GM12878 (cell line): Measurements from ENCODE around the gene SMTNL1. TPM values are rescaled to one million over a fixed set of nuclear protein-coding genes. Genes with fewer than 3 reads are reported as not detected.

Experiments used
- ATAC-seq: fragments of 200-7000 bp; cut with Tn5 transposase; 3 replicates; pipeline ENCODE4 v1.9.1; 2020; ENCODE audit warnings: mild to moderate bottlenecking, moderate library complexity
- BruUV-seq: library from RNA; stranded (reverse); fragments of 400-500 nt; replicated peaks from 2 replicates; lab custom pipeline; 2021; lab: Mats Ljungman, UMichigan
- CTCF ChIA-PET: fragments of 300-600 bp; sonication (Branson Sonifier 250); formaldehyde crosslinking; extraction: SDS; loops from one replicate; lab custom pipeline; 2021; ENCODE audit warnings: inconsistent platforms; lab: Yijun Ruan, JAX
- POLR2A ChIA-PET: fragments of 350-600 bp; formaldehyde crosslinking; extraction: SDS; loops from one replicate; lab custom pipeline; 2021; ENCODE audit warnings: inconsistent platforms; lab: Charles Lee
- RAD21 ChIA-PET: fragments of 300-600 bp; sonication (Branson Sonifier 250); formaldehyde crosslinking; loops from one replicate; lab custom pipeline; 2023; ENCODE audit warnings: antibody characterized with exemption; ENCODE audit not compliant: unreplicated experiment; lab: Charles Lee
- SMC1A ChIA-PET: fragments of 300-600 bp; sonication (Branson Sonifier 250); formaldehyde crosslinking; loops from one replicate; lab custom pipeline; 2023; ENCODE audit not compliant: unreplicated experiment, uncharacterized antibody; lab: Charles Lee
- DNase-seq: peaks from one replicate; pipeline ENCODE4 v3.0.0-alpha.2; 2011; ENCODE audit warnings: low read depth, low spot score
- FAIRE-seq: peaks from 3 replicates; lab custom pipeline; 2011; peaks lifted over from hg19 to GRCh38; lab: Jason Lieb, UNC
- H2AFZ ChIP-seq: 2 replicates; pipeline ENCODE4 v1.6.0; 2011; ENCODE audit warnings: low read depth, low read length, control low read depth; ENCODE audit not compliant: control insufficient read depth
- H3K27ac ChIP-seq: 2 replicates; pipeline ENCODE4 v1.5.1; 2011; ENCODE audit warnings: control low read depth; ENCODE audit not compliant: control insufficient read depth, insufficient read depth
- H3K27me3 ChIP-seq, 2 experiments: replicated peaks in 1 of 2; 2 replicates each; pipeline versions ENCODE4 v1.6.0 to v1.6.1; 2011; ENCODE audit warnings: low read length in 1 of 2; ENCODE audit not compliant: control insufficient read depth in 2 of 2, insufficient read depth in 2 of 2
- H3K36me3 ChIP-seq, 2 experiments: 2 replicates each; pipeline ENCODE4 v1.5.1; 2011; ENCODE audit warnings: low read length in 1 of 2; ENCODE audit not compliant: control insufficient read depth in 2 of 2, insufficient read depth in 2 of 2
- H3K4me1 ChIP-seq: 2 replicates; pipeline ENCODE4 v1.6.1; 2011; ENCODE audit warnings: mild to moderate bottlenecking, low read length, moderate library complexity, mixed read lengths; ENCODE audit not compliant: control insufficient read depth, insufficient read depth
- H3K4me2 ChIP-seq: 2 replicates; pipeline ENCODE4 v1.6.0; 2011; ENCODE audit warnings: control low read depth; ENCODE audit not compliant: control insufficient read depth, insufficient read depth
- H3K4me3 ChIP-seq: fragments of 200-600 bp; sonication (generic); 2 replicates; pipeline ENCODE4 v1.5.1; 2016
- H3K79me2 ChIP-seq: 2 replicates; pipeline ENCODE4 v1.6.0; 2011; ENCODE audit warnings: low read length; ENCODE audit not compliant: control insufficient read depth, insufficient read depth
- H3K9ac ChIP-seq: 2 replicates; pipeline ENCODE4 v1.8.0; 2011; ENCODE audit warnings: low read length, control low read depth, mixed read lengths; ENCODE audit not compliant: control insufficient read depth, insufficient read depth
- H3K9me3 ChIP-seq: replicated peaks from 3 replicates; pipeline ENCODE4 v1.5.1; 2011; ENCODE audit warnings: mild to moderate bottlenecking, low read length; ENCODE audit not compliant: control insufficient read depth, insufficient read depth
- H4K20me1 ChIP-seq: 2 replicates; pipeline ENCODE4 v1.6.0; 2011; ENCODE audit not compliant: control insufficient read depth, insufficient read depth
- CBFB ChIP-seq: IDR thresholded peaks from 2 replicates; pipeline ENCODE4 v1.6.1; 2016; ENCODE audit warnings: antibody characterized with exemption, low read depth
- CBX5 ChIP-seq: sonication (generic); IDR thresholded peaks from 2 replicates; pipeline ENCODE4 v1.6.1; 2016; ENCODE audit warnings: low read depth, moderate library complexity, mild to moderate bottlenecking, inconsistent platforms
- EGR1 ChIP-seq, 2 experiments: IDR thresholded peaks; 1 replicate in 1 of 2; 2 replicates in 1 of 2; pipeline ENCODE4 v1.6.1; 2011 to 2012; ENCODE audit warnings: low read depth in 2 of 2, low read length in 2 of 2, borderline replicate concordance in 1 of 2, mild to moderate bottlenecking in 1 of 2, moderate library complexity in 1 of 2
- FOXM1 ChIP-seq: IDR thresholded peaks from 2 replicates; pipeline ENCODE4 v1.6.1; 2012; ENCODE audit warnings: low read depth, mild to moderate bottlenecking, inconsistent platforms, low read length, moderate library complexity
- IRF4 ChIP-seq: IDR thresholded peaks from 2 replicates; pipeline ENCODE4 v1.6.1; 2011; ENCODE audit warnings: low read depth, low read length
- JUNB ChIP-seq: IDR thresholded peaks from 2 replicates; pipeline ENCODE4 v1.6.1; 2016; ENCODE audit warnings: antibody characterized with exemption, mild to moderate bottlenecking
- NFXL1 ChIP-seq: fragments of 450-650 bp; IDR thresholded peaks from 2 replicates; pipeline ENCODE4 v1.6.1; 2017; ENCODE audit warnings: antibody characterized with exemption, mild to moderate bottlenecking, borderline replicate concordance
- NFYB ChIP-seq: IDR thresholded peaks from 2 replicates; pipeline ENCODE4 v1.6.1; 2011; ENCODE audit warnings: low read depth, mild to moderate bottlenecking, low read length, improper control_type of control experiment, moderate library complexity; ENCODE audit not compliant: insufficient read depth
- NR2F1 ChIP-seq: fragments of 450-650 bp; conservative IDR thresholded peaks from 2 replicates; pipeline ENCODE4 v1.6.1; 2017; ENCODE audit warnings: mild to moderate bottlenecking
- POLR2AphosphoS5 ChIP-seq: IDR thresholded peaks from 2 replicates; pipeline ENCODE4 v1.6.1; 2011; ENCODE audit warnings: mild to moderate bottlenecking, low read length, inconsistent platforms
- RAD21 ChIP-seq: IDR thresholded peaks from 2 replicates; pipeline ENCODE4 v1.6.1; 2011; ENCODE audit warnings: mild to moderate bottlenecking, low read depth, low read length, moderate library complexity; ENCODE audit not compliant: insufficient read depth
- SIX5 ChIP-seq: IDR thresholded peaks from 2 replicates; pipeline ENCODE4 v1.6.1; 2011; ENCODE audit warnings: mild to moderate bottlenecking, low read depth, low read length, moderate library complexity; ENCODE audit not compliant: severe bottlenecking
- SPI1 ChIP-seq: IDR thresholded peaks from 2 replicates; pipeline ENCODE4 v1.6.1; 2011; ENCODE audit warnings: low read depth, mild to moderate bottlenecking, low read length, moderate library complexity, borderline replicate concordance; ENCODE audit not compliant: insufficient read depth
- WRNIP1 ChIP-seq: IDR thresholded peaks from 2 replicates; pipeline ENCODE4 v1.6.1; 2011; ENCODE audit warnings: low read depth, low read length, improper control_type of control experiment, borderline replicate concordance
- ZBTB33 ChIP-seq: fragments of 450-650 bp; IDR thresholded peaks from 2 replicates; pipeline ENCODE4 v1.6.1; 2017; ENCODE audit warnings: mild to moderate bottlenecking
- ZBTB40 ChIP-seq: fragments of 450-650 bp; IDR thresholded peaks from 2 replicates; pipeline ENCODE4 v1.6.1; 2016; ENCODE audit warnings: mild to moderate bottlenecking, moderate library complexity, borderline replicate concordance
- ZNF622 ChIP-seq: fragments of 450-650 bp; IDR thresholded peaks from 2 replicates; pipeline ENCODE4 v1.6.1; 2017; ENCODE audit warnings: mild to moderate bottlenecking, inconsistent platforms
- WGBS: methylation state at CpG from one replicate; pipeline ENCODE4 v1.1.6; 2016; ENCODE audit warnings: low lambda C conversion rate; ENCODE audit not compliant: insufficient replicate concordance, insufficient coverage; ENCODE audit errors: missing lambda C conversion rate; 5-methylcytosine and 5-hydroxymethylcytosine counted together
- in situ Hi-C: fragments of 300-500 bp; cut with MboI; formaldehyde crosslinking; loops from 9 replicates; pipeline ENCODE4 v1.14.3; 2018; ENCODE audit warnings: mixed read lengths
- intact Hi-C: fragments of 100-400 bp; cut with micrococcal nuclease; formaldehyde crosslinking; loops from one replicate; pipeline ENCODE4 v1.14.2; 2022; ENCODE audit not compliant: unreplicated experiment
- polyA plus RNA-seq, 11 experiments: library from polyadenylated mRNA; depleted of rRNA in 4 of 11; unstranded in 6 of 11; stranded (reverse) in 5 of 11; fragments of >200 nt; fragmentation: Nextera tagmentation in 4 of 11; fragmentation: Illumina TruSeq in 1 of 11; extraction: Ambion mirVana in 4 of 11; extraction: Trizol in 1 of 11; gene quantifications; 1 replicate in 1 of 11; 2 replicates in 10 of 11; pipeline versions ENCODE4 v1.2.1 to v1.2.3, GENCODE V29; 2011 to 2016; ENCODE audit warnings: inconsistent platforms in 2 of 11, missing spikeins in 2 of 11, low read depth in 1 of 11
- total RNA-seq, 4 experiments: library from RNA; depleted of rRNA in 3 of 4; stranded (reverse); fragments of >200 nt in 3 of 4; fragmentation: Illumina TruSeq in 1 of 4; extraction: Trizol in 1 of 4; gene quantifications; 2 replicates each; pipeline versions ENCODE4 v1.2.1 to v1.2.3, GENCODE V29; 2013 to 2021

Gene SMTNL1
- total and polyA plus RNA-seq, 10 of the 15 experiments (the other 5 are each of a cell fraction or from before 2014, with no cell fraction given), result 0.06 to 0.17 (median 0.10) TPM; not detected in 7

DNA sequence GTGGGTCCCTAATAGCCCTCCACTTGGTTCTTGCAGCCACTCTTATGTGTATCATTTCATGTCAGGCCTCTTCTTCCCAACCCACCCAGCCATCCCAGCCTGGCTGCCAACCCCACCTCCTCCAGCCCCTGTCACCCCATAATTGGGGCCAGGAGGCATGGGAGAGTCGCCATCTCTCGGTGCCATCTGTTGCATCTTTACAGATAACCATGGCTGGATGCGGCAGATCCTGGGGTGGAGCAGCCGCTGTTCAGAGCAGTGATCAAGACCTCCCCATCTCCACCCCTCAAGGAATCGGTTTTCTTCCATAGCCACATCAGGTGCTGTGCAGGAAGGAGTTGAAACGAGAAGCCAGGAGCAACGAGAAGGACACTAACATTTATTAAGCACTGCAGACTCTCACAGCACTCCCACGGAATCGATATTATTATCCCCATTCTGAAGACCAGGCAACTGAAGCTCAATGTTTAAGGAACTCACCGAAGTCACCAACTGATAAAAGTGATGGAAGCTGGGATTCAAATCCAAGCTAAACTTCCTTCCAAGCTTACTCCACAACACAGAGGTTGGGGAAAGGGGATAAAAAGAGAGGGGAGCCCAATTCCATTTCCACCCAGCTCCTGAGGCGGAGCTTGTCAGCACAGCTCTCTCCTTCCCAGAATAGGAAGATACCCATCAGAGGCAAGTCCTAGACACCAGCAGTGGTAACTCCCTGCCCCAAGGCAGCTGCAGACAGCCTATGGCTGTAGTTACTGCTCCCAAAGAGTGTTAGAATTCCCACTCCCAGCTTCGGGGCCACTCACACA lies 24.5 kb upstream of the SMTNL1 start (continued):
- TF ChIP-seq ZBTB40, result no peak
- TF ChIP-seq ZNF622, result no peak
- no peak for TF ChIP-seq RAD21
- no peak for TF ChIP-seq FOXM1
- TF ChIP-seq, all 136 proteins: peak for 0

DNA sequence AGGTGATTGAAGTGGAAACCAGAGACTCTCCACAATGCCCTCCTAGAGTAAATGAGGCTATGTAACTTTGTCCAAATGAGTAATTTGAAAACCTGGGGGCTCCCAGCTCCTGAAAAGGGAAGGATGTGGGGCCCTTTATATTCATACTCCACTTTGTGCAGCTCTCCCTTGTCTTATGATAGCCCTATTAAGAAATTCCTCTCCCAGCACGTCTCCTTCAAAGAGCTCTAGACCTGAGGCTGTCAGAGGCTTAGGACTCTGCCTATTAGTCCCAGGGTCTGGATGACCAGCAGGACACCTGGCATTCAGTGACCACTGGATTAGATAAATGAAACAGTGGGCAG lies 24.0 kb upstream of the SMTNL1 start:
- DNase-seq, result no peak
- H3K27me3 ChIP-seq, result no peaks in the 10 kb centered on the region
- BruUV-seq, result no TSS peak
- peaks cover 11% of the 10 kb centered on the region for H3K79me2 ChIP-seq
- no peak for ATAC-seq
- peak overlapping the region; percentile 78 for H3K4me2 ChIP-seq
- FAIRE-seq, result no peak
- no peak overlapping the region for H2AFZ ChIP-seq
- in situ Hi-C loops (no loop called here), intact Hi-C loops (no loop called here)
- CTCF ChIA-PET, result interaction anchor here (0.8 to 10.6 kb wide), 8 partner anchors 13 to 287 kb away, joined by 3 to 158 read pairs (median 6); partner anchors contain the start of genes RTN4RL2 and UBE2L6
- no peaks in the 10 kb centered on the region for H4K20me1 ChIP-seq
- H3K4me1 ChIP-seq, result no peaks in the 10 kb centered on the region
- H3K27ac ChIP-seq, result no peak overlapping the region
- 43% methylated on average over 1 of the region's 1 CpG for WGBS
- RAD21 ChIA-PET, result interaction anchor here (0.8 to 8.2 kb wide), 4 partner anchors 13 to 168 kb away, joined by 4 to 46 read pairs (median 6); no protein-coding TSS in a partner anchor
- no peaks in the 10 kb centered on the region for H3K9me3 ChIP-seq
- SMC1A ChIA-PET, result interaction anchor here (0.8 to 5.4 kb wide), 7 partner anchors 9 to 55 kb away, joined by 3 to 47 read pairs (median 4); partner anchors contain the start of gene UBE2L6
- H3K9ac ChIP-seq, result peak overlapping the region; percentile 2; the same call in 1 of the 2 replicates
- POLR2A ChIA-PET, result interaction anchor here (0.6 to 0.9 kb wide), 3 partner anchors 47 to 247 kb away, joined by 3 to 5 read pairs (median 3); no protein-coding TSS in a partner anchor
- H3K4me3 ChIP-seq, result peak overlapping the region; percentile 90; the same call in 1 of the 2 replicates
- H3K36me3 ChIP-seq, result no peaks in the 10 kb centered on the region
- TF ChIP-seq NFXL1, result no peak
- no peak for TF ChIP-seq JUNB
- no peak for TF ChIP-seq NR2F1
- no peak for TF ChIP-seq NFYB
- no peak for TF ChIP-seq SPI1
- no peak for TF ChIP-seq ZBTB33
- TF ChIP-seq CBX5, result no peak
- TF ChIP-seq CBFB, result no peak
- TF ChIP-seq WRNIP1, result no peak
- TF ChIP-seq POLR2AphosphoS5, result no peak
- no peak for TF ChIP-seq SIX5
- no peak for TF ChIP-seq IRF4
- no peak for TF ChIP-seq EGR1 (IDR thresholded peaks at IDR 0.05; ENCODE audit: borderline replicate concordance in 1 of 2, low read depth in 2 of 2, low read length in 2 of 2)
